Fibroblast of mammary gland (primary cell): ENCODE measurements around the gene GMPS.

Experiments used
- DNase-seq: peaks from one replicate; pipeline ENCODE4 v3.0.0-alpha.2; 2010; ENCODE audit warnings: low read depth
- H3K4me3 ChIP-seq: 2 replicates; pipeline ENCODE4 v1.5.1; 2011; ENCODE audit warnings: low read depth, mild to moderate bottlenecking, low read length, moderate library complexity; ENCODE audit not compliant: control insufficient read depth
- TF ChIP-seq, protein P1 (sequence below): conservative IDR thresholded peaks from 2 replicates; pipeline ENCODE4 v1.5.1; 2011; ENCODE audit warnings: low read depth, low read length, inconsistent platforms; ENCODE audit not compliant: control insufficient read depth, insufficient read depth

Gene GMPS

DNA sequence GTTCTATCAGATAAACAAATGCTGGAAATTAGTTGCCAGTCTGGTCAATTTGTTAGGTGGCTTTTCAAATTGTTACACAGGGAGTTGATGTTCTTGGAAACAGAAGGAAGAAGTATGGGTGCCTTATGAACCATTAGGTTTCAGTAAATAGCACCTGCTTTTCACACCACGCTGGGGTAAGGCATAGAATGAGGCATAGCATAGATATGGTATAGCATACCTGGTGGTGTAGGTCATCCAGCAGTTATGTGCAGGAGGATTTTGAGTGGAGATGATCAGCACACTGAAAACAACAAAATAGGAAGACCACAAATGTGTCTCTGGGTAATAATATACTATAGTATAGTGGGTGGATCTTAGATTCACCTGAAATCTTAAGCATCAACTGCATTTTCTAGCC, 121.4 kb downstream of the GMPS start:
- H3K4me3 ChIP-seq, result no peak overlapping the region
- TF ChIP-seq, protein P1, sequence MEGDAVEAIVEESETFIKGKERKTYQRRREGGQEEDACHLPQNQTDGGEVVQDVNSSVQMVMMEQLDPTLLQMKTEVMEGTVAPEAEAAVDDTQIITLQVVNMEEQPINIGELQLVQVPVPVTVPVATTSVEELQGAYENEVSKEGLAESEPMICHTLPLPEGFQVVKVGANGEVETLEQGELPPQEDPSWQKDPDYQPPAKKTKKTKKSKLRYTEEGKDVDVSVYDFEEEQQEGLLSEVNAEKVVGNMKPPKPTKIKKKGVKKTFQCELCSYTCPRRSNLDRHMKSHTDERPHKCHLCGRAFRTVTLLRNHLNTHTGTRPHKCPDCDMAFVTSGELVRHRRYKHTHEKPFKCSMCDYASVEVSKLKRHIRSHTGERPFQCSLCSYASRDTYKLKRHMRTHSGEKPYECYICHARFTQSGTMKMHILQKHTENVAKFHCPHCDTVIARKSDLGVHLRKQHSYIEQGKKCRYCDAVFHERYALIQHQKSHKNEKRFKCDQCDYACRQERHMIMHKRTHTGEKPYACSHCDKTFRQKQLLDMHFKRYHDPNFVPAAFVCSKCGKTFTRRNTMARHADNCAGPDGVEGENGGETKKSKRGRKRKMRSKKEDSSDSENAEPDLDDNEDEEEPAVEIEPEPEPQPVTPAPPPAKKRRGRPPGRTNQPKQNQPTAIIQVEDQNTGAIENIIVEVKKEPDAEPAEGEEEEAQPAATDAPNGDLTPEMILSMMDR, result no peak
- no peak for DNase-seq
